Trophoblast cell (in vitro differentiated cells and primary cell): Measurements from ENCODE around the gene PDE1A.
A peak's percentile ranks its signal among the peaks of the same experiment; 100 is the strongest.

Experiments used
- DNase-seq, 2 donors: peaks; one replicate each; pipeline ENCODE4 v3.0.0-alpha.2; 2016
- H2AFZ ChIP-seq: 2 replicates; pipeline ENCODE4 v1.6.1; 2013; ENCODE audit warnings: low read length, moderate library complexity, mild to moderate bottlenecking; ENCODE audit not compliant: insufficient read depth, poor library complexity
- H2AK5ac ChIP-seq: 2 replicates; pipeline ENCODE4 v1.6.1; 2013; ENCODE audit warnings: mild to moderate bottlenecking, low read length
- H2BK120ac ChIP-seq: 2 replicates; pipeline ENCODE4 v1.6.1; 2013; ENCODE audit warnings: low read length, mild to moderate bottlenecking, moderate library complexity; ENCODE audit not compliant: insufficient read depth, poor library complexity
- H2BK12ac ChIP-seq: 2 replicates; pipeline ENCODE4 v1.6.1; 2013; ENCODE audit warnings: mild to moderate bottlenecking, low read length, moderate library complexity
- H2BK5ac ChIP-seq: 2 replicates; pipeline ENCODE4 v1.6.1; 2013; ENCODE audit warnings: low read length, low read depth, moderate library complexity, mild to moderate bottlenecking; ENCODE audit not compliant: poor library complexity
- H3K14ac ChIP-seq: 2 replicates; pipeline ENCODE4 v1.6.1; 2013; ENCODE audit warnings: mild to moderate bottlenecking, low read length
- H3K18ac ChIP-seq: 2 replicates; pipeline ENCODE4 v1.6.1; 2013; ENCODE audit warnings: mild to moderate bottlenecking, low read length
- H3K23ac ChIP-seq: 2 replicates; pipeline ENCODE4 v1.6.1; 2013; ENCODE audit warnings: low read length
- H3K27ac ChIP-seq: 2 replicates; pipeline ENCODE4 v1.5.1; 2013; ENCODE audit warnings: low read depth, mild to moderate bottlenecking, inconsistent platforms, low read length, moderate library complexity
- H3K27me3 ChIP-seq: 2 replicates; pipeline ENCODE4 v1.6.1; 2013; ENCODE audit warnings: inconsistent platforms, mild to moderate bottlenecking, low read length, moderate library complexity; ENCODE audit not compliant: insufficient read depth
- H3K36me3 ChIP-seq, 2 experiments: 1 replicate in 1 of 2; 2 replicates in 1 of 2; pipeline ENCODE4 v1.6.1; 2013; ENCODE audit warnings: low read length in 2 of 2, mild to moderate bottlenecking in 2 of 2, moderate library complexity in 1 of 2; ENCODE audit not compliant: insufficient read depth in 2 of 2, control insufficient read depth in 1 of 2
- H3K4ac ChIP-seq: 2 replicates; pipeline ENCODE4 v1.6.1; 2013; ENCODE audit warnings: low read depth, mild to moderate bottlenecking, low read length, moderate library complexity
- H3K4me1 ChIP-seq, 2 experiments: 1 replicate in 1 of 2; 2 replicates in 1 of 2; pipeline ENCODE4 v1.6.1; 2013; ENCODE audit warnings: low read length in 2 of 2, mild to moderate bottlenecking in 2 of 2, moderate library complexity in 1 of 2; ENCODE audit not compliant: insufficient read depth in 2 of 2, control insufficient read depth in 1 of 2
- H3K4me2 ChIP-seq: 2 replicates; pipeline ENCODE4 v1.6.1; 2013; ENCODE audit warnings: inconsistent platforms, mild to moderate bottlenecking, low read length, moderate library complexity
- H3K4me3 ChIP-seq: 2 replicates; pipeline ENCODE4 v1.5.1; 2013; ENCODE audit warnings: mild to moderate bottlenecking, low read depth, low read length, inconsistent platforms
- H3K79me1 ChIP-seq: one replicate; pipeline ENCODE4 v1.6.1; 2013; ENCODE audit warnings: low read length
- H3K79me2 ChIP-seq: 2 replicates; pipeline ENCODE4 v1.6.1; 2013; ENCODE audit warnings: low read length, mild to moderate bottlenecking; ENCODE audit not compliant: control insufficient read depth, insufficient read depth, poor library complexity
- H3K9ac ChIP-seq: 2 replicates; pipeline ENCODE4 v1.6.1; 2013; ENCODE audit warnings: mild to moderate bottlenecking, low read length
- H3K9me3 ChIP-seq: 2 replicates; pipeline ENCODE4 v1.6.1; 2013; ENCODE audit warnings: low read depth, mild to moderate bottlenecking, control low read depth, inconsistent platforms, low read length; ENCODE audit not compliant: insufficient read depth
- H4K12ac ChIP-seq: 2 replicates; pipeline ENCODE4 v1.6.1; 2013; ENCODE audit warnings: low read depth, mild to moderate bottlenecking, low read length, moderate library complexity
- H4K8ac ChIP-seq: 2 replicates; pipeline ENCODE4 v1.6.1; 2013; ENCODE audit warnings: low read depth, mild to moderate bottlenecking, low read length, moderate library complexity
- H4K91ac ChIP-seq: one replicate; pipeline ENCODE4 v1.6.1; 2013; ENCODE audit warnings: low read depth, mild to moderate bottlenecking, low read length, moderate library complexity
- WGBS: extraction: QIAGEN DNeasy Blood & Tissue Kit; methylation state at CpG from one replicate; pipeline ENCODE4 v1.1.7; 2013; ENCODE audit warnings: missing lambda C conversion rate; ENCODE audit not compliant: insufficient read length, insufficient coverage; ENCODE audit errors: extremely low coverage; 5-methylcytosine and 5-hydroxymethylcytosine counted together

Gene PDE1A

DNA sequence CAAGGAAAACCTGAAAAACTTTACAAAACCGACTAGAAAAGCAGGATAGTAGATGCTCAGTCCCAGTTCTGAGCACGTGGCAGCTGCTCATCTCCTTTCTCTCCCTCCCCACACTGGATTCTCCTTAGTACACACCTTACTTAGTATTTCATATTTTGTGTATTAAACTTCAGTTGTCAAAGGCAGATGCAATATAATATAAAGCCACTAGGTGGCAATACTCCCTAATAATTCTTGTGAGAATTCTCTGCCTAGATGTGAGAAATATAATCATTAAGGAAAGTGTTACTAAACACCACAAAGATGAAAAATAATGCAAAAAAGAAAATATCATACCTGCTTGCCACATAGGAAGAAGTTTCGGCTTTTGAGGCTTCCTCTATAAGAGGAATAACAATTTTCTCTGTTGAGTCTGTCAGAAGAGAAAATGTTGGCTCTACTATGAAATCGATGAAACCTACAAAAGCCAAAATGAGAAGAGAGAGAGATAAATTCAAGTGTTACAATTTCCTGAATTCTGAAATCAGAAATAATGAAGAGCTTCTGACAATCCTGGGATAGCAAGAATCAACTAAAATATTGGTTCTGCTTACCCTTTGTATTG lies 240.6 kb downstream of the PDE1A start:
- Histone ChIP-seq H2BK120ac (no peak overlapping the region), H2BK5ac (no peak overlapping the region), H3K36me3 (no peaks in the 10 kb centered on the region), H3K79me1 (no peaks in the 10 kb centered on the region), H3K9ac (no peak overlapping the region), H3K4me1 (no peaks in the 10 kb centered on the region), H3K27me3 (no peaks in the 10 kb centered on the region), H3K9me3 (no peaks in the 10 kb centered on the region), H2AK5ac (no peak overlapping the region), H3K79me2 (no peaks in the 10 kb centered on the region), H4K91ac (no peak overlapping the region), H3K14ac (no peak overlapping the region), H3K27ac (no peak overlapping the region), H3K4ac (no peak overlapping the region), H3K4me2 (no peak overlapping the region), H2AFZ (no peak overlapping the region), H3K23ac (no peak overlapping the region), H2BK12ac (no peak overlapping the region), H4K12ac (no peak overlapping the region), H4K8ac (no peak overlapping the region), H3K18ac (no peak overlapping the region), H3K4me3 (no peak overlapping the region)
- no CpG with 5 or more reads among the region's 4 CpGs for WGBS
- DNase-seq, result peak in 1 of 2 donors; percentile 91

GRCh38 chr2:182182436-182182835 lies 244.4 kb downstream of the PDE1A start:
- H2BK12ac ChIP-seq, result no peak overlapping the region
- H4K91ac ChIP-seq, result no peak overlapping the region
- no peak overlapping the region for H3K27ac ChIP-seq
- H3K27me3 ChIP-seq, result no peaks in the 10 kb centered on the region
- WGBS, result no CpG with 5 or more reads among the region's 2 CpGs
- no peak overlapping the region for H3K4me3 ChIP-seq
- no peak overlapping the region for H2BK120ac ChIP-seq
- H3K36me3 ChIP-seq, result no peaks in the 10 kb centered on the region
- no peak overlapping the region for H4K8ac ChIP-seq
- H3K79me2 ChIP-seq, result no peaks in the 10 kb centered on the region
- no peaks in the 10 kb centered on the region for H3K79me1 ChIP-seq
- H3K18ac ChIP-seq, result no peak overlapping the region
- no peaks in the 10 kb centered on the region for H3K4me1 ChIP-seq
- H3K9me3 ChIP-seq, result no peaks in the 10 kb centered on the region
- H2AFZ ChIP-seq, result no peak overlapping the region
- H2BK5ac ChIP-seq, result no peak overlapping the region
- no peak overlapping the region for H2AK5ac ChIP-seq
- no peak overlapping the region for H4K12ac ChIP-seq
- DNase-seq, result no peak
- no peak overlapping the region for H3K23ac ChIP-seq
- H3K4ac ChIP-seq, result no peak overlapping the region
- no peak overlapping the region for H3K9ac ChIP-seq
- no peak overlapping the region for H3K14ac ChIP-seq
- H3K4me2 ChIP-seq, result no peak overlapping the region

DNA sequence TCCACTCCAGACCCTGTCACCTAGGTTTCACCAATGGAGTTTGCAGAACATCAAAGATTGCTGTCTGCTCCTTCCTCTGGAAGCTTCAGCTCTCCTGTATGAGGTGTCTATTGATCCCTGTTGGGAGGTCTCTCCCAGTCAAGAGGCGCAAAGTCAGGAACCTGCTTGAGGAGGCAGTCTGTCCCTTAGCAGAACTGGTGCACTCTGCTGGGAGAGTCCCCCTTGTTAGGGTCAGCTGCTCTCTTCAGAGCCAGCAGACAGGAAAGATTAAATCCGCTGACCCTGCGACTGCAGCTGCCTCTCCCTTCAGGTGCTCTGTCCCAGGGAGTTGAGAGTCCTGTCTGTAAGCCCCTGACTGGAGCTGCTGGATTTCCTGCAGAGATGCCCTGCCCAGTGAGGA lies 245.5 kb downstream of the PDE1A start:
- no peak for DNase-seq

GRCh38 chr2:182179176-182179575 lies 247.7 kb downstream of the PDE1A start:
- no peaks in the 10 kb centered on the region for H3K4me1 ChIP-seq
- no peak overlapping the region for H3K9ac ChIP-seq
- no peak overlapping the region for H4K8ac ChIP-seq
- H3K27ac ChIP-seq, result no peak overlapping the region
- no peak overlapping the region for H3K23ac ChIP-seq
- H2BK120ac ChIP-seq, result no peak overlapping the region
- no peak overlapping the region for H3K18ac ChIP-seq
- H3K4me3 ChIP-seq, result no peak overlapping the region
- H3K4ac ChIP-seq, result no peak overlapping the region
- H2BK12ac ChIP-seq, result no peak overlapping the region
- H3K79me2 ChIP-seq, result no peaks in the 10 kb centered on the region
- H3K4me2 ChIP-seq, result no peak overlapping the region
- H3K14ac ChIP-seq, result no peak overlapping the region
- no peak for DNase-seq
- H4K12ac ChIP-seq, result no peak overlapping the region
- H2BK5ac ChIP-seq, result no peak overlapping the region
- H2AFZ ChIP-seq, result no peak overlapping the region
- no peaks in the 10 kb centered on the region for H3K79me1 ChIP-seq
- no peak overlapping the region for H4K91ac ChIP-seq
- no peaks in the 10 kb centered on the region for H3K9me3 ChIP-seq
- no peak overlapping the region for H2AK5ac ChIP-seq
- H3K36me3 ChIP-seq, result no peaks in the 10 kb centered on the region
- no peaks in the 10 kb centered on the region for H3K27me3 ChIP-seq

More for the DNA sequence above, 245.5 kb downstream of the PDE1A start:
- Histone ChIP-seq H3K79me2 (no peaks in the 10 kb centered on the region), H3K23ac (no peak overlapping the region), H3K4me1 (no peaks in the 10 kb centered on the region), H4K12ac (no peak overlapping the region), H3K4me2 (no peak overlapping the region), H4K91ac (no peak overlapping the region), H3K27me3 (no peaks in the 10 kb centered on the region), H2BK120ac (no peak overlapping the region), H2AK5ac (no peak overlapping the region), H3K9ac (no peak overlapping the region), H3K9me3 (no peaks in the 10 kb centered on the region), H3K36me3 (no peaks in the 10 kb centered on the region), H3K4ac (no peak overlapping the region), H3K4me3 (no peak overlapping the region), H3K14ac (no peak overlapping the region), H3K79me1 (no peaks in the 10 kb centered on the region), H2BK12ac (no peak overlapping the region), H4K8ac (no peak overlapping the region), H3K27ac (no peak overlapping the region), H3K18ac (no peak overlapping the region), H2AFZ (no peak overlapping the region), H2BK5ac (no peak overlapping the region)
- no CpG with 5 or more reads among the region's 3 CpGs for WGBS
